CD14-positive monocyte (primary cell): ENCODE results near the gene WDR45B. TPM values are rescaled to one million over a fixed set of nuclear protein-coding genes. Genes with fewer than 3 reads are reported as not detected.
A peak's percentile ranks its signal among the peaks of the same experiment; 100 is the strongest.

Experiments
- DNase-seq, 3 donors: peaks; one replicate each; pipeline ENCODE4 v3.0.0-alpha.2; 2011 to 2022
- H2AFZ ChIP-seq: 2 replicates; pipeline ENCODE4 v1.6.0; 2012; ENCODE audit warnings: mild to moderate bottlenecking, low read depth, low read length, inconsistent platforms; ENCODE audit not compliant: insufficient read depth, poor library complexity, severe bottlenecking
- H3K27ac ChIP-seq, 2 donors: 1 replicate in 1 of 2; 2 replicates in 1 of 2; pipeline ENCODE4 v1.5.1; 2012 to 2013; ENCODE audit warnings: low read length in 2 of 2, control low read depth in 1 of 2, inconsistent platforms in 1 of 2, low read depth in 1 of 2, mild to moderate bottlenecking in 1 of 2
- H3K27me3 ChIP-seq, 2 donors: one replicate each; pipeline versions ENCODE4 v1.6.0 to v1.6.1; 2011 to 2013; ENCODE audit warnings: low read length in 2 of 2; ENCODE audit not compliant: control insufficient read depth in 2 of 2, insufficient read depth in 2 of 2
- H3K36me3 ChIP-seq, 2 donors: replicated peaks in 1 of 2; 1 replicate in 1 of 2; 2 replicates in 1 of 2; pipeline versions ENCODE4 v1.5.1 to v1.6.1; 2012 to 2013; ENCODE audit warnings: low read length in 2 of 2, control low read depth in 1 of 2, inconsistent platforms in 1 of 2, mild to moderate bottlenecking in 1 of 2; ENCODE audit not compliant: insufficient read depth in 2 of 2, control insufficient read depth in 1 of 2
- H3K4me1 ChIP-seq, 2 donors: 1 replicate in 1 of 2; 2 replicates in 1 of 2; pipeline versions ENCODE4 v1.5.1 to v1.6.1; 2012 to 2013; ENCODE audit warnings: low read length in 2 of 2, control low read depth in 1 of 2, inconsistent platforms in 1 of 2, mild to moderate bottlenecking in 1 of 2, moderate library complexity in 1 of 2; ENCODE audit not compliant: insufficient read depth in 2 of 2, control insufficient read depth in 1 of 2
- H3K4me2 ChIP-seq: replicated peaks from 2 replicates; pipeline ENCODE3; 2012; ENCODE audit warnings: low read length, moderate library complexity, mild to moderate bottlenecking; ENCODE audit not compliant: poor library complexity, severe bottlenecking; ENCODE audit errors: extremely low read depth
- H3K4me3 ChIP-seq, 3 experiments: fragments of 200-600 bp in 1 of 3; sonication (generic) in 1 of 3; replicated peaks in 1 of 3; 1 replicate in 2 of 3; 2 replicates in 1 of 3; pipeline ENCODE4 v1.5.1; 2011 to 2013; ENCODE audit warnings: low read length in 3 of 3, mild to moderate bottlenecking in 3 of 3, control low read depth in 2 of 3, low read depth in 2 of 3, inconsistent platforms in 1 of 3, moderate library complexity in 1 of 3
- H3K79me2 ChIP-seq: 2 replicates; pipeline ENCODE4 v1.6.0; 2012; ENCODE audit warnings: mild to moderate bottlenecking, control low read depth, inconsistent platforms, low read length, moderate library complexity; ENCODE audit not compliant: insufficient read depth
- H3K9ac ChIP-seq: 2 replicates; pipeline ENCODE4 v1.6.0; 2017; ENCODE audit warnings: low read length, mild to moderate bottlenecking; ENCODE audit not compliant: insufficient read depth, poor library complexity, severe bottlenecking
- H3K9me3 ChIP-seq, 2 donors: replicated peaks in 1 of 2; 1 replicate in 1 of 2; 2 replicates in 1 of 2; pipeline versions ENCODE4 v1.5.1 to v1.6.1; 2012 to 2013; ENCODE audit warnings: low read length in 2 of 2, control low read depth in 1 of 2; ENCODE audit not compliant: control insufficient read depth in 1 of 2, insufficient read depth in 1 of 2
- H4K20me1 ChIP-seq: 2 replicates; pipeline ENCODE4 v1.6.0; 2012; ENCODE audit warnings: mild to moderate bottlenecking, low read length, control low read depth, moderate library complexity; ENCODE audit not compliant: insufficient read depth
- H3K27ac Mint-ChIP-seq, 7 donors: one replicate each; pipeline ENCODE4 v1.8.0; 2020; ENCODE audit warnings: mild to moderate bottlenecking in 7 of 7, mixed read lengths in 7 of 7, moderate library complexity in 6 of 7, inconsistent platforms in 2 of 7
- H3K27me3 Mint-ChIP-seq, 3 donors: one replicate each; pipeline ENCODE4 v1.8.0; 2021 to 2022; ENCODE audit warnings: low read depth in 3 of 3, mild to moderate bottlenecking in 3 of 3, mixed read lengths in 3 of 3, moderate library complexity in 3 of 3, inconsistent platforms in 1 of 3
- H3K36me3 Mint-ChIP-seq, 2 donors: one replicate each; pipeline ENCODE4 v1.8.0; 2020; ENCODE audit warnings: mixed read lengths in 2 of 2, inconsistent platforms in 1 of 2, mild to moderate bottlenecking in 1 of 2
- H3K4me1 Mint-ChIP-seq: one replicate; pipeline ENCODE4 v1.8.0; 2020; ENCODE audit warnings: mild to moderate bottlenecking, mixed read lengths
- H3K4me3 Mint-ChIP-seq, 2 donors: one replicate each; pipeline ENCODE4 v1.8.0; 2020; ENCODE audit warnings: mild to moderate bottlenecking in 2 of 2, mixed read lengths in 2 of 2, moderate library complexity in 1 of 2
- H3K9me3 Mint-ChIP-seq, 7 donors: one replicate each; pipeline ENCODE4 v1.8.0; 2020 to 2022; ENCODE audit warnings: mixed read lengths in 7 of 7, mild to moderate bottlenecking in 6 of 7, moderate library complexity in 6 of 7, inconsistent platforms in 2 of 7
- CTCF ChIP-seq: fragments of 200-600 bp; IDR thresholded peaks from one replicate; pipeline ENCODE4 v1.8.0; 2022; ENCODE audit warnings: antibody characterized with exemption, mild to moderate bottlenecking
- WGBS: methylation state at CpG from one replicate; pipeline ENCODE4 v1.1.5; 2013; ENCODE audit warnings: missing lambda C conversion rate; ENCODE audit not compliant: insufficient coverage; 5-methylcytosine and 5-hydroxymethylcytosine counted together
- intact Hi-C, 2 donors: fragments of 100-400 bp; cut with micrococcal nuclease; formaldehyde crosslinking; loops; one replicate each; pipeline versions ENCODE4 v1.15.0 to v1.15.1; 2023
- polyA plus RNA-seq, 3 donors: library from polyadenylated mRNA; depleted of rRNA in 1 of 3; unstranded in 2 of 3; stranded (reverse) in 1 of 3; fragments of 300-500 nt in 2 of 3; fragments of >200 nt in 1 of 3; fragmentation: Illumina TruSeq in 2 of 3; gene quantifications; 1 replicate in 2 of 3; 2 replicates in 1 of 3; pipeline ENCODE4 v1.2.3, GENCODE V29; 2012 to 2021

The WDR45B gene
- polyA plus RNA-seq, 3 donors: 42.6 to 82.6 (median 60.3) TPM

GRCh38 chr17:82596296-82596695 is 51.9 kb downstream of the WDR45B start:
- Histone ChIP-seq H4K20me1 (no peaks in the 10 kb centered on the region), H3K9me3 (no peaks in the 10 kb centered on the region), H3K27ac (no peak overlapping the region), H3K36me3 (peaks cover 44 to 57% of the 10 kb centered on the region in 2 donors), H3K4me3 (no peak overlapping the region), H3K27me3 (no peaks in the 10 kb centered on the region), H3K79me2 (no peaks in the 10 kb centered on the region), H3K9ac (no peak overlapping the region), H3K4me2 (no peak overlapping the region), H3K4me1 (peaks cover 28 to 32% of the 10 kb centered on the region in 2 donors), H2AFZ (no peak overlapping the region)
- intact Hi-C loops: no loop called here
- Mint-ChIP-seq H3K27ac (peak overlapping the region in 2 of 7 donors; percentile 14 to 63), H3K4me3 (no peak overlapping the region), H3K9me3 (no peaks in the 10 kb centered on the region), H3K36me3 (peaks cover 25 to 67% of the 10 kb centered on the region in 2 donors), H3K27me3 (peaks cover 0 to 1% (median 0%) of the 10 kb centered on the region in 3 donors), H3K4me1 (peaks cover 34% of the 10 kb centered on the region)
- 86% methylated on average over 16 of the region's 16 CpGs for WGBS
- no peak for DNase-seq
- no peak for TF ChIP-seq CTCF

DNA sequence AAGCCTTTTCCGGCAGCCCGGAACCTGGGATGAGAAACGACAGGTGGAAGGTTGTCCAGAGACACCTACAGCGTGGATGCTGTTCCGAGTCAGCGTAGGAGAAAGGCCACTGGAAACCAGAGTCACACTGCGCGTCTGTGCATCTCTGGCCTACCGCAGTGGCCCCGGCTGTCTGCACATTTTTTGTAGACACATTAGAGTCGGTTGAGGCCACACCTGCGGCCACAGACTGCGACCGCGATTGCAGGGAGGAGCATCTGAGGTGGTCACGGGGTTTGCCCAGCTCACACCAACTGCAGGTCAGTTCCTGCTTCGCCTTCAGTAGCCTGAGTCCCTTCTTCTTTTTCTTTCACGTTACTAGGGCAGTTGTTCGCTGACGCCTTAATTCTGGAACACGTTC is 52.4 kb downstream of the WDR45B start:
- 93% methylated on average over 19 of the region's 21 CpGs for WGBS
- H3K4me2 ChIP-seq: no peak overlapping the region
- no peaks in the 10 kb centered on the region for H3K79me2 ChIP-seq
- H3K4me3 Mint-ChIP-seq: no peak overlapping the region
- no peak overlapping the region for H2AFZ ChIP-seq
- H3K9me3 ChIP-seq: no peaks in the 10 kb centered on the region
- H3K27ac ChIP-seq: no peak overlapping the region
- peak overlapping the region in 1 of 7 donors; percentile 63 for H3K27ac Mint-ChIP-seq
- no peaks in the 10 kb centered on the region for H3K9me3 Mint-ChIP-seq
- peaks cover 38% of the 10 kb centered on the region for H3K4me1 Mint-ChIP-seq
- no peak for TF ChIP-seq CTCF
- no peak overlapping the region for H3K4me3 ChIP-seq
- H4K20me1 ChIP-seq: no peaks in the 10 kb centered on the region
- H3K36me3 Mint-ChIP-seq: peaks cover 21 to 63% of the 10 kb centered on the region in 2 donors
- H3K36me3 ChIP-seq: peaks cover 40 to 53% of the 10 kb centered on the region in 2 donors
- no peak for DNase-seq
- peaks cover 0 to 1% (median 0%) of the 10 kb centered on the region in 3 donors for H3K27me3 Mint-ChIP-seq
- H3K4me1 ChIP-seq: peaks cover 32 to 36% of the 10 kb centered on the region in 2 donors
- no peaks in the 10 kb centered on the region for H3K27me3 ChIP-seq
- intact Hi-C loops: no loop called here
- no peak overlapping the region for H3K9ac ChIP-seq
